ENCODE data around the gene TRAPPC2.

- TF ChIP-seq, protein P1, sequence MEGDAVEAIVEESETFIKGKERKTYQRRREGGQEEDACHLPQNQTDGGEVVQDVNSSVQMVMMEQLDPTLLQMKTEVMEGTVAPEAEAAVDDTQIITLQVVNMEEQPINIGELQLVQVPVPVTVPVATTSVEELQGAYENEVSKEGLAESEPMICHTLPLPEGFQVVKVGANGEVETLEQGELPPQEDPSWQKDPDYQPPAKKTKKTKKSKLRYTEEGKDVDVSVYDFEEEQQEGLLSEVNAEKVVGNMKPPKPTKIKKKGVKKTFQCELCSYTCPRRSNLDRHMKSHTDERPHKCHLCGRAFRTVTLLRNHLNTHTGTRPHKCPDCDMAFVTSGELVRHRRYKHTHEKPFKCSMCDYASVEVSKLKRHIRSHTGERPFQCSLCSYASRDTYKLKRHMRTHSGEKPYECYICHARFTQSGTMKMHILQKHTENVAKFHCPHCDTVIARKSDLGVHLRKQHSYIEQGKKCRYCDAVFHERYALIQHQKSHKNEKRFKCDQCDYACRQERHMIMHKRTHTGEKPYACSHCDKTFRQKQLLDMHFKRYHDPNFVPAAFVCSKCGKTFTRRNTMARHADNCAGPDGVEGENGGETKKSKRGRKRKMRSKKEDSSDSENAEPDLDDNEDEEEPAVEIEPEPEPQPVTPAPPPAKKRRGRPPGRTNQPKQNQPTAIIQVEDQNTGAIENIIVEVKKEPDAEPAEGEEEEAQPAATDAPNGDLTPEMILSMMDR (IDR thresholded peaks at IDR 0.05): no peak
- TF ChIP-seq POLR2A (IDR thresholded peaks at IDR 0.05): no peak
These were observed 65.1 kb downstream of the TRAPPC2 start for GRCh38 chrX:13669246-13669737.
